Activated CD4-positive, alpha-beta T cell treated with anti-CD3 and anti-CD28 coated beads, Interleukin-2, amount 50 U/mL, for 16 hours (primary cell): Measurements from ENCODE around the gene FGB.

Experiments
- DNase-seq: peaks from one replicate; pipeline ENCODE4 v3.0.0-alpha.2; 2020

The FGB gene

DNA sequence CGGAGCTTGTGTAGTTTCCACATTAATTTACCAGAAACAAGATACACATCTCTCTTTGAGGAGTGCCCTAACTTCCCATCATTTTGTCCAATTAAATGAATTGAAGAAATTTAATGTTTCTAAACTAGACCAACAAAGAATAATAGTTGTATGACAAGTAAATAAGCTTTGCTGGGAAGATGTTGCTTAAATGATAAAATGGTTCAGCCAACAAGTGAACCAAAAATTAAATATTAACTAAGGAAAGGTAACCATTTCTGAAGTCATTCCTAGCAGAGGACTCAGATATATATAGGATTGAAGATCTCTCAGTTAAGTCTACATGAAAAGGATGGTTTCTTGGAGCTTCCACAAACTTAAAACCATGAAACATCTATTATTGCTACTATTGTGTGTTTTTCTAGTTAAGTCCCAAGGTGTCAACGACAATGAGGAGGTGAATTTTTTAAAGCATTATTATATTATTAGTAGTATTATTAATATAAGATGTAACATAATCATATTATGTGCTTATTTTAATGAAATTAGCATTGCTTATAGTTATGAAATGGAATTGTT, at the start of gene FGB:
Gene FGB (plus strand): TSS at position 315 of the 558 bp plus-strand sequence. CDS start 8 bp downstream, at position 323.
- DNase-seq = no peak

DNA sequence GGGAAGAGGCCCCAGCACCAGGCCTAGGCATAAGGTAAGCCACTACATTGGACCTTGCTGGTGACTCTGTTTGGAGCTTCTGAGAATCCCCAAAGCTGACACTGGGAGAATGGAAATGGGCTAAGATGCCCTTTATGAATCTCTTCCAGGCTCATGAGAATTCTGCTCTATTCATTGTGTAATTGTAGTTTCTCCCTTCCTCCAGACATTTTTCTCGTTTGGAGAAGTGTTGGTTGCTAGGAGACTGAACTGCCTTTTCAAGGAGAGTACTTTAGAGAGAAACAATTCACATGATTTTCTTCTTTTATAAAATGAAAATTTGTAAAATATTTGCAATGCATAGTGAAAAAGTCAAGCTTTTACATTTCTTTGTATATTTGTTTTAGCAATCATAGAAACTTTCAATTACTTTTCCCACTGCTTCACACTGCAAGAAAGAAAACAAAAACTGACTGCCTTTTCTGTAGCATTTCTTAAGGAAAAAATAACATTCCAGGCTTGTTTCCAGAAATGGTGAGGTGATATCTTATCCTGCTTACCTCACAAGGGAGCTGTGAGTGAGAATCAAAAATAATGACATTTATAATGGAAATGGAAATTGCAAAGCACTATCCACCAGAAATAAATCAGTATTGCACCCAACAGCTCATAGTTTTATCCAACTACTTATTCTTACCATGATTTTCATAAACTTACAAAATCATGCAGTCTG, 46.3 kb upstream of the FGB start:
- DNase-seq = no peak

DNA sequence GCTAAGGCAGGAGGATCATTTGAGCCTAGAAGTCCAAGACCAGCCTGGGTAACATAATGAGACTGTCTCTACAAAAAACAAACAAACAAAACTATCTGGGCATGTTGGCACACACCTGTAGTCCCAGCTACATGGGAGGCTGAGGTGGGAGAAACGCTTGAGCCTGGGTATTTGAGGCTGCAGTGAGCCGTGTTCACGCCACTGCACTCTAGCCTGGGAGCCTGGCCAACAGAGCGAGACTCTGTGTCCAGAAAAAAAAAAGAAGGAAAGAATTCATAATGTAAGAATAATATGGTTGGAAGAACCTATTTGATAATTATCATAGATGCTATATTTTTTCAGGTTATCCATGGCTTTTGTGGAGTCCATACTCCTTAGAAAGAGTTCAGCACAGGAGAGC, 45.2 kb upstream of the FGB start:
- no peak for DNase-seq

DNA sequence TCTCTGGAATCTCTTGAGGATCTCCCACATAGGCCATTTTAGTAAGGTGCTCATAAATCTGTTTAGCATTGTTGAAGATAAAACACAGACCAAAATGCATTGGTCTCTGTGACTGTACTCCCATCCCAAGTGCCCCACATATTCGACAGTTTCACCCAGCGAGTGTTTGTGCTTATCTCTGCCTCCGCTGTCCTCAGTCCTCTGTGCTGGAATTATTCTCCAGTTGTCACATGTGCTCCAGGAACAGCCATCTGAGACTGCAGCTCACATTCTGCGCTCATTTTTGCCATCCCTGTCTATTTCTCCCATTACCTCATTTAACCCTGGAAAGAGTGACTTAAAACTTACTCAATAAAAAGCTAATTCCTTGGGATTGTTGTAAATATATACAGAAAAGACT, 43.6 kb upstream of the FGB start:
- DNase-seq = no peak

DNA sequence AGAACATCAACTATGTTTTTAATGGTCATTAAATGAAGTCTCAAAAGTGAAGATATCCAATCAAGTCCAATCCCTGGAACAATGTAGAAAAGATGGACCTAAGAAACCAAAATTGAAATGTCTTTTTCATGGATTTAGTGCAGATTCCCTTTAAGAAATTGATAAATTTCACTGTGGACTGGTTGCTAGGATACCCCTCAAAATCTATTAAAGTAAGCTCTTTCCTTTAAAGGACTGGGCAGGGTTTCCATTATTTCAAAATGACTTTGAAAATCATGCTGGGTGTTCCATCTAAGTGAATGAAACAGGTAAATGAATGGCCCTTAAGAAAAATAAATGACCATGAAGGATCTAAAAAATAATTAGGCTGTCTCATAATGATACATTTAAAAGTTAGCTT, 41.2 kb upstream of the FGB start:
- DNase-seq = no peak

DNA sequence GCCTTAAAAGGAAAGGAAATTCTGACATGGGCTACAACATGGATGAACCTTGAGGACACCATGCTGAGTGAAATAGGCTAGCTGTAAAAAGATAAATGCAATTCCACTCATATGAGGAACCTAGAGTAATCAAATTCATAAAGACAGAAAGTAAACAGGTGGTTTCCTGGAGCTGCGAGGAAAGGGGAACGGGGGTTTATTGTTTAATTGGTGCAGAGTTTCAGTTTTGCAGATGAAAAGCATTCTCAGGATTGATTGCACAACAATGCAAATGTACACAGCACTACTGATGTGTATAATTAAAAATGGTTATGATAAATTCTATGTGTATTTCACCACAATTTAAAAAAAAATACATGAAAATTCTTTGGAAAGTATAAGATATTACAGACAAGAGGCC, 36.7 kb upstream of the FGB start:
- DNase-seq = no peak

DNA sequence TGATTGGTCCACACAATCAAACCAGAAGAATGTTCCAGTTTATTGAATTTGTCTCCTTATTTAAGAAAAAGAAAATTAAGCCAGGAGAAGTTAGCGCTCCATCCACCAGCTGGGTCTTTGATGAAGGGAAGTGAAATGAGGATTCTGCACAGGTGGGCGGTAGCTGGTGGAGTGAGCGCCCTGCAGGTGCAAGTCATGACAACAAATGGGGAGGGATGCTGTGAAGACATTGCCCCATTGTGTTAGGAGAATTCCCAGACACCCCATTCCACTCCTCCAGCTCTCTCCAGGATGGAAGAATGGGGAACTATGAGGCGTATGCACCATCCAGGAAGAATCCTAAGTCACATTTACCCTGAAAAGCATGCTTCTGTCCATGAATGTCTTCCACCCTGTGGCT, 35.5 kb upstream of the FGB start:
- no peak for DNase-seq

DNA sequence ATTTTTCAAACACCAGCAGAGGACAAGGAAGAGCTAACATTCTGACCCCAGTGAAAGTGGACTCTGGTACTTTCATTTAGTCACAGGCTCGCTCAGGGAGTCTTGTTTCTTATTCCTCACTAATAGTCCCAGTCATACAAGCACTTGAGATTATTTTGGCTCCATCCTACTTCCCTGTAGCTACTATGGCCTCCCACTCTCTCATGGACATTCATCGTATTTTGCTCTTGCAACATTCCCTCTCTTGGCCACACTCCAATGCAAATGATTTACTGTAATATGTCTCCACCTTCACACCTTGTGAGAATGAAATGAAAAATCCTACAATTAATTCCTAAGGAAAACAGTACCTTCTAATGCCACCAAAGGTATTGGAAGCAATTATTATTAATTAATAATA, 33.9 kb upstream of the FGB start:
- DNase-seq = no peak

DNA sequence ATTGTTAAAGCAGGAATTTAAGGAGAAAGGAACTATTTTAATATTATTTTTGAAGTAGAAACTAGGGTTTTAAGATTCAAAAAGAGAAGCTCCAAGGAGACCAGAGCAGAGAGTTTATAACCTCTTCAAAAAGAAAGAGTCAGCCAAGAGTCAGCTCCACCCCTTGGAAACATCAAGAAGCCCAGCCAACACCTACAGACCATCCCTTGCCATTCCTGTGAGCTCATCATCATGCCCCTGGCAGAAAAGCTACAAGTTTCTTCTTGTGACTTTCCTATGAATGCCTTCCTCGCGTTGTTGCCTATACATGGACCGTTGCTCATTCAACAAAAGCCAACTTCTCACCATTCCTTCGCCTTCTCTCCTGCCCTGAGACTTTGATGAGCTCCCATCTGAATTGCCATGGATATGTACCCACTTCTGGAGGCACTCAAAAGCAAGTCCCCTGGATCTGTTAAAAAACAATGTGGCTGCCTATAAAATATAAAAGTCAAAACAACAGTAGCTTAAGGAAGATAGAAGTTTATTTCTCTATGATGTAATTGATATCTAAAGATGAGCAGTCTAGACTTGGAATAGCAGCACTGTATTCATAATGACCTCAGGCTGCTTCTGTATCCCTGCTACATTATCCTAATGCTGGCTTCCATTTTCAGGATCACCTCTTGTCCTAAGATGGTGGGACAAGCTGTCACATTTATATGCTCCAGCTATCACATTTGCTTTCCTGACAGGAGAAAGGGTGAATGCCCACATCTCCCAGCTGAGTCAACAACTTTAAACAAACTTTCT, 32.9 kb upstream of the FGB start:
- no peak for DNase-seq

DNA sequence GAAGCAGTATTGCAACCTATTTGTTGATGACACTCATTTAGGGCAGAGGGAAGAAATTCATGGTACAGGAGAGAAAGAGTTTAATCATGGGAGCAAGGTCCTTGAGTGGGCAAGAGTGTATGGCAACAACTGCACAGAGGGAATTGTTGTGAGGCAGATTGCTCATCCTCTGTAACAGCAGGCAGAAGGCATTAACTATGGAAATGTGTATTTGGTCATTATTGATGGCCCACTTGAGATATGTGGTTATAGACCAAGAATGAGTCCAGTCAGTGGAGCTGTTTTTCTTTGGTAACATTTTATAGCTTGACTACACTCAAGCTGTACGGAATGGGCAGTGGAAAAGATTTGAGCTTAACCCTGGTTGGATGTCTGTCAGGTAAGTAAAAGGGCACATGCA, 28.5 kb upstream of the FGB start:
- DNase-seq = no peak

DNA sequence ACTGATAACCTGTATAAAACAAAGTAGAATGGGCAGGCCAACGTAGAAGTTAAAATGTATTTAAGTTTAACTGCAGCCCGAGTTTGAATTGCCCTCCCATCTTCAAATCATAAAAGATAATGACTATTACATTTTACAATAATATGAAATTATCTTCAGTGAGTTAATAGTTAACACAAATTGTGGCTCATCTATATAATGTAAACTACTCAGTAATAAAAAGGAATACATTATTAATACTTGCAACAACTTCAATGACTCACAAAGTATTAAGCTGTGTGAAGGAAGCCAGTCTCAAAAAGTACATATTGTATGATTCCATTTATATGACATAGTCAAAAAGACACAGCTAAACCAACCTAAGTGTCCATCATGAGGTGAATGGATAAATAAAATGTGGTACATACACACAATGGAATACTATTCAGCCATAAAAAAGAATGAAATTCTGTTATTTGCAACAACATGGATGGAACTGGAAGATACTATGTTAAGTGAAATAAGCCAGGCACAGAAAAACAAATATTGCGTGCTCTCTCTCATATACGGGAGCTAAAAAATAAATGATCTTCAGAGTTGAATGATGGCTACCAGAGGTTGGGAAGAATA, 20.4 kb upstream of the FGB start:
- DNase-seq = no peak

DNA sequence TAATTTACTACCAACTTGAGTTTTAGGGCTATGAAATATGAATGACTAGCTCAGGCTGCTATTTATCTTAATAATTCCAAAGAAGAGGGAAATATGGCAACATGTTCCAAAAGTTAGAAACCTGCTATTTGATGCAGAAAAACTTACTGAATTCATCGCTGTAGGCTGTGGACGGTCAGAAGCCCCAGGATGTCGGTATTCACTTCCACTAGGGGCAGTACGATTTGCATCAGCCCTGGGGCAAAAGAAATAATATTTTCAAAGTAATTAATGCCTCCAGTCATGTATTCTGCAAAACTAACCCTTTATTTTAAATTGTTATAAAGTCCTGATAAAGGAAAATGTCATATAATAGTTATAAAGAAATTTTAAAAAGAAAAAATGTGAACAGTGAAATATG, 17.1 kb upstream of the FGB start:
- no peak for DNase-seq

DNA sequence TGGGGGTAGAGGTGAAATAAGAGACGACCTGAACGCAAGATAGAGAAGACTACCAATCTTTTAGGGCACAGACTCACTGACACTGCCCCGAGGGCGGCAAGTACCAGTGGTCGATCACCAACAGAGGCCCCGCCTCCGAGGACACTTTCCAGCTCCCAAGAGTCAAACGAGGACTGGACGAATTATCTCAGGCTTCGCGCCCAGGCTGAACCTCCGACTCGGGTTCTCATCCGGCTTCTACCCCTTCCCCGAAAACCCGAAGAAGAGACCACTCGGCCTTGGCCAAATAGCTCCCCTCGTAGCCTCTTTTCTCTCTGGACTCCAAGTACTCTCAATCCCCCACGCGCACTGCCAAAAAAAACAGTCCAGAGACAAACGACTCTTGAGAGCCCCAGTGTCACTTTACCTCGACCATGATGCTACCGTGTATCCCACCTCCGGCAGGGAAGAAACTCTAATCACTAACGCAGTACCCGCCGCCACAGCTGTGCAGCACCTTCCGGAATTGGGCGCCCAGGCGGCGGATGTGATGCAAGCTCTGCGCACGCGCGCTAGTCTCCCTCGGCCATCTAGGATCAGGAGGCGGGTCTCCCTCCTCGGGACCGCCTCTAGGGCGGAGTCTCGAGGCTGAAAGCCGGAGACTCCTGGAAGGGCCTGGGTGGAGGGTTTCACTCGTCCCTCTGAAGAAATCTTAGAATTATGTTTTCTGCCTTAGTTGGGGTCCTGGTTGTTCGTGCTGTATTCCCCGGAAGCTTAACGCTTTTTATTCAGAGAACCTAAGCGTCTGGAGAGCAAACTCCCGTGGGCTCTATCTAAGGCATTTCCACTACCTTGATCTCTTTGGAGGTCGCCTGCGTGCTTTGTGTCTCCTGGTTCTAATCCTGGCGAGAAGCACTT, 12.7 kb upstream of the FGB start, which contains the start of gene PLRG1:
Gene PLRG1 (minus strand): TSS at position 507 of the 897 bp plus-strand sequence. CDS start 92 bp downstream, at position 415.
- DNase-seq = peak; percentile 97

DNA sequence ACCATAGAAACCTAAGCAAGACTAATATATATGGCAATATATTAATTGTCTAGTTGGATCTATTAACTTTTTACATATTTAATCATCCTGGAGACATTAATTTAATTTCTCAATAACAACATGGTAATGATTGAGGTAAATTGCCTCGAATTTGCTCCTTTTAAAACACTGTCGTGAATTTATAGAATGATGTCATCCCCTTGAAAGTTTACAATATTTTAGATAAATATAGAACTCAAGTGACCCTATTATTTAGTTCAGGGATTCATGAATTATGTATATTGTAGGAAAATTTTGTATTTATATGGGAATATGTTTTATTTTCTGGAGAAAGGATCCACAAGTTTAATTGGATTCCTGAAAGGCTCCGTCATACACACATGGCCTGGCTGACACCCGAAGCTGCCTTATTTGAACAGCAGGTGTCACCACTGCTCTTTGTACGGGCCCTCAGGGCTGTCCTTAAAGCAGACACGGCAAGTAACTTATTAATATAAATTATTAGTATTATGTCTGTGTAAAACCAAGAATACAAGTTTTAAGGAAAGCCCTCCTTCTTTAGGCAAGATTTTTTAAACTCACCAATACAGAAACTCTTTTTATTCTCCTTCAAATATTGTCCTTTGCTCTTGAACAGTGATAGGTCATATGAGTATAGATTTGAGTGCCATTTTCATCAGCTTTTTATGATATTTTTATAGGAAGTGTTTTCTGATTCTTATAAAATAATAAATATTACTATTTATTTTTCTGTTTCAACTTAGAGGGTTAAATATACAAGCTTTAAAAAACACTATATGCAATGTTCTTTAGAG, 10.7 kb upstream of the FGB start:
- peak; percentile 68 for DNase-seq

DNA sequence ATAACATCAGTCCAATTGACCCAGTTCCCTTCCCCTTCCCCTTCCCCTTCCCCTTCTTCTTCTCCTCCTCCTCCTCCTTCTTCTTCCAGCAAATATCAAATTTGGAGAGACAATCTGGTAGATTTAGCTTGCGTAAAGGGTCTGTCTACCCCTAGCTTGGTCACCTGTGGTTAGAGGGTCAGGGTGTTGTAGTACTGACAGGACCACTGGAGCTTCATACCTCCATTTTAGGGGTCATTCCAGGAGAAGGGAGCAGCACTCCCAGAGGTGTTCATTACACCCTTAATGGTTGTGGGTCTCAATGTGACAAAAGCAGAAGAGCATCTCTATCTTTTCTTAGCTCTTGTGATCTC, 3.7 kb upstream of the FGB start:
- DNase-seq = no peak

DNA sequence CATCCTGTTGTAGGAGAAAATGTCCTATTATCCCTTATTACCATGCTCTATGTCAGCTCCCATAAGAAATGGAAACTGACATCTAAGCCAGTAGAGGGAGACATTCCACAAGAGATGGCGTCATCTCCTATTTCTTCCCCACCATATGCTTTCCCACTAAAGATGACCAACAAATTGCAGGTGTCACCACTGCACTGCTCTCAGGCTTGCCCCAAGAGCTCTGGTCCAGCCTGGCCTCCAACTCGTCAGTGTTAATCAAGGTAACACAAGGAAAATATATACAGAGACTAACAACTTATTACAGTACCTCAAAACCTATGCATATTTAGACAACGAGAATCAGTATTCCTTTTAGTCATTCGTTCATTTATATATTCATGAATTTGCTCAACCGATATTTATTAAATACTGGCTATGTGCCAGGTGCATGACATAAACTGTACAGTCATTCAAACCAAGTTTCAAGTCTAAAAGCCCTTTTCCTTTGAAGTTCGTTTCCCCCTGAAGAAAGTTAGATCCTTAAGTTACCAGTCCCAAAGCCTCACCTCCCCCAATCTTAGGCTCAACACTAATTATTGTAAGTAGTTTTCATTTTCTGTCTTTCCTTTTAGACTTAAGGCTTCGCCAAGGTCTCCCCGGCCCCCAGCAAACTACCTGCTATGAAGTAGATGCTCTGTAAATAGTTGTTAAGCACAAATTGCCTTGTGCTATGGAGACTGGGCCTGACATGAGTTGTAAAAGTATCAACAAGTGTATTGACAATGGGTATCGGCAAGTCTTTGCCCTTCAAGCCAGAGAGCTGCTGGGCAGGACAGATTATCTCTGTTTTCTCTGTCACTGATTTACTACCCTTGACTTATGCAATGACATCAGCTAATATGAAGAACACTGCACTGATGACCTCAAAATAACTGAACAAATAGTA, 3.1 kb upstream of the FGB start:
- DNase-seq = peak; percentile 3

DNA sequence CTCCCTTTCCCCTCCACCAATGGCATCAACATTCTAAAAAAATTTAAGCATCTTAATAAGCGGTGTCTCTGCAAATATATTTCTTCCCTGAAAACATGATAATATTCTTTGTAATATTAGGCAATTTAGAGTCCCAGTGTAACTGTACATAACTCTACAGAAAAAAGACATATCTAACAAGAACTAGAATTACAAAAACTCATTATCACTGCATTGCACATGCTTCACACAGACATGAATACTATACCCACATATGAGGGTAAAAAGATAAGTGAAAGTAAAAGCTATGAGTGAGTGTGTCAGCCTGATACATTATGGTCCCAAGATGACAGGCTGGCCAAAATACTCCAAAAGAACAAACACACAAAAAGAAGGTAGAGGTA, 2.4 kb upstream of the FGB start:
- no peak for DNase-seq

DNA sequence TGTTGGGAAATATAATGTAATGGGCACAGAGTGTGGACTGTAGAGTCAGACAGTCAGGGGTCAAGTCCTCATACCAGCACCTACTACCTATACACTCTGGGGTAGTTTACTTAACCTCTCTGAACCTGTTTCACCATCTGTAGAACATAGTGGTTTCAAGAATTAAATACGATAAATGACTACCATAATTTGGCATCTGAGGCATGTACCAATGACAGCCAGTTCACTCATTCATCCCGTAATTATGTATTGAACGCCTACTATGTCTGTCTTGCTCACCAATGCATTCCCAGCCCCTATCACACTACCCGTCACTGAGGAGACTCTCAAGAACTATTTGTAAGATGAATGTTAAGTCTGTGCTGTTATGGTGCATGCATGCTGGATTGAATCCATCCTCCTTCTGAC, 2.0 kb upstream of the FGB start:
- DNase-seq = no peak

DNA sequence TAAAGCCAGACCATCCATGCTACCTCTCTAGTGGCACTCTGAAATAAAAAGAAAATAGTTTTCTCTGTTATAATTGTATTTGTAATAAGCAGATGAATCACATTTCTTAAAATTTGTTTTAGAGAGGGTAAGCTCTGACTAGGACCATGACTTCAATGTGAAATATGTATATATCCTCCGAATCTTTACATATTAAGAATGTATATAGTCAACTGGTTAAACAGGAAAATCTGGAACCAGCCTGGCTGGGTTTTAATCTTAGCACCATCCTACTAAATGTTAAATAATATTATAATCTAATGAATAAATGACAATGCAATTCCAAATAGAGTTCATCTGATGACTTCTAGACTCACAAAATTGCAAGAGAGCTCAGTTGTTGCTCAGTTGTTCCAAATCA, 1.5 kb downstream of the FGB start:
- DNase-seq = no peak

DNA sequence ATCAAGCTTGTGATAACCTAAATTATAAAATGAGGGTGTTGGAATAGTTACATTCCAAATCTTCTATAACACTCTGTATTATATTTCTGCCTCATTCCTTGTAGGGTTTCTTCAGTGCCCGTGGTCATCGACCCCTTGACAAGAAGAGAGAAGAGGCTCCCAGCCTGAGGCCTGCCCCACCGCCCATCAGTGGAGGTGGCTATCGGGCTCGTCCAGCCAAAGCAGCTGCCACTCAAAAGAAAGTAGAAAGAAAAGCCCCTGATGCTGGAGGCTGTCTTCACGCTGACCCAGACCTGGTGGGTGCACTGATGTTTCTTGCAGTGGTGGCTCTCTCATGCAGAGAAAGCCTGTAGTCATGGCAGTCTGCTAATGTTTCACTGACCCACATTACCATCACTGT, 2.9 kb downstream of the FGB start:
- DNase-seq = no peak
